ENCODE results near the gene SASH1. TPM values are rescaled to one million over a fixed set of nuclear protein-coding genes. Genes with fewer than 3 reads are reported as not detected.
"Not testable (repeated sequence)": the region's sequence is repeated elsewhere in the genome, so short reads cannot be mapped to it uniquely, and the experiment has no call there.

Gene SASH1
- total RNA-seq, 1 donor from 2014 or later: 118 TPM

DNA sequence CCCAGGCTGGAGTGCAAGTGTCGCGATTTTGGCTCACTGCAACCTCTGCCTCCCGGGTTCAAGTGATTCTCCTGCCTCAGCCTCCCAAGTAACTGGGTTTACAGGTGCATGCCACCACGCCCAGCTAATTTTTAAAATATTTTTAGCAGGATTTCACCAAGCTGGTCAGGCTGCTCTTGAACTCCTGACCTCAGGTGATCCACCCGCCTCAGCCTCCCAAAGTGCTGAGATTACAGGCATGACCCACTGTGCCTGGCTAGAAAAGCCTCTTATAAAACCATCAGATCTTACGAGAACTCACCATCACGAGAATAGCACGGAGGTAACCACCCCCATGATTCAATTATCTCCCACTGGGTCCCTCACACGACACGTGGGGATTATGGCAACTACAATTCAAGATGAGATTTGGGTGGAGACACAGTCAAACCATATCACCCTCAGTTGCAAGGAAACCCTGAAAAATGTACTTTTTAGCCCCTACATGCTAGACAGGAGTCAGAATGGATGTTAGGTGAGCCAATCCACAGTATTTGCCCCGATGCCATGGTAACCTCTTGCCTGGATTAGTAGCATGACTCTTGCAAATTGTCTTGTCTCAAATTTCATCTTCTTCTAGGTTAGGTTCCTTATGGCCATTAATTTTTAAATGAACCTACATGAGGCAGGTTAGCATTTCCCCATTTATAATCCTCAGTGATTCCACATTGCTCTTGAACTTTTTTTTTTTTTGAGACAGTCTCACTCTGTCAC is 17.1 kb upstream of the SASH1 start:
- intact Hi-C loops (cut with DNase I): no loop called here
- DNase-seq (ENCODE audit: low spot score) (no peak), ATAC-seq (no peak)

DNA sequence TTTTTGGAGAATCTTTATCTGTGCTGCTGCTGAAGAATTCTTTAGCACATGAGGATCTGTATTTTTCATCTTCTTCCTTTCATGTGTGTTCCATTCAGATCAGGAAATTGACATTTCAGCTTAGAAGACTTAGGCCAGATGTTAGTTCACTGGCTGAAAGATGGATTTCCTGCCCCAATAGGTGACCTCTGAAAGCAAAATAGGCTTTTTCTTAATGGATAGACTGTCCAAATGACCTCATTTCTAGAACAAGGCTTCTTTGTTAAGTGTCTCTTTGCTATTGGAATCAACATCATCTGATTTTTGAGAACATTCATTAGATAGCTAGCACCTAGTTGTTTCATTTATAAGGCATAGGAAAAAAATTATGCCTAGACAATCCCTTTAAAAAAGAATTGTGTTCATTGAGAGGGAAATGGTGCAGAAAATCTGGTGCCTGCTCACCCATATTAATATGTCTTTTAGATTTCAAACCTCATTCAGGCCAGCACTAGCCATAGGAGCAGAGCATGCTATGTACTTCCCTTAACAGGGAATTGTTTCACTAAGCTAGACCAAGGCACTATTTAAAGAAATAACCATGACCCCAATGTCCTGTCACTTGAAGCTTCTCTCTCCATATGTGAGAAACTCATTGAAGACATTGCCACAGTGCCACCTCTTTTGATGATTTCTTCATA is 13.6 kb upstream of the SASH1 start:
- DNase-seq (ENCODE audit: low spot score): no peak
- intact Hi-C loops (cut with DNase I): no loop called here
- peak; percentile 84 for ATAC-seq

DNA sequence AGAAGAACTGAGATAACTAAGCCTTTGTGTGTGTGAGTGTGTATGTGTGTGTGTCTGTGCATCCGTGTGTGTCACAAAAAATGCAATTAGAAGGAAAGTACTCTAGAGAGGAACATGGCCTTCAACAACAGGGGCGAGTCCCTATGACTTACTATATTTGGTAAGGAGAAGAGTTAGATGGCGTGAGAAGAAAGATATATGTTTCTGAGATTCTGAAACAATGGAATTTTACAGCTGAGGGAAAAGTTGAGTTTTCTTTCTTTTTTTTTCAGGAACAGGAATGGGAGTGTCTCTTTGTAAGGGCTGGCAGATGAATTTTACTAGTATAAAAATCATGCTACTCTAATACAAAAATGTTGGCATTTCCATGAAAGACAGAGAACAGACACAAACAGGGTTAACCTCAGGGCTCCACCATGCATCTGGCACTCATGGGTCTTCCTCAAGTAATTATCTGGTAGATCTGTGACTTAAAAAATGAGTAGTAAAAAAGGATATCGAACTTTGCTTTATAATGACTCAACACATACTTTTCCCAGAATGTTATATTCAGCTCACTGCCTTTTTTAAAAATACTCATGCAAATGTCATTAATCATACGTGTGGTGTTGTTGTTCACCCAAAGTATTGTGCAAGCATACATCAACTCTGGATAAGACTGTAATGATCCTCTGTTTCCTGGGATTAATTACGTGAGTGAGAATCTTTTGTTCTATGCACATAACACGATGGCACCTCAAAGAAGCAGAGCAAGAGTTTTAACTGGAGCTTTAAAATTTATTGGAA is 12.8 kb upstream of the SASH1 start:
- peak; percentile 53 for ATAC-seq

DNA sequence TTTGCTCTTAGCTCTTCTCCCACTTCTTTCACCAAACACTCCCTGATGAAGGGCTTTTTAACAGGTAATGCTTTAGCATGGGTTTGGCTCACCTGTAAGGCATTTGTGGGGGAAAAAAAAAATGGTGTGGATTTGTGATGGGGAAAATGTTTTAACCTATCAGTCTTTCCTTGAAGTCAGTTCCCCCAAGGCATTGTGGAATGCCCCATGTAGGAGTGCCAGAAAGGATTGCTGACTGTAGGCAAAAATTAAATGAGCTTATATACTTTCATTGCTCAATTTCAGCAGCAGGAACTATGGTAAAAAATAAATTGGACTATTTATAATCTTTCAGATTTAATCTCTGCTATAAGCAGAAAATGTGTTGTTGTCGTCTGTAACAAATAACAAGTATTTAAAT is 10.6 kb upstream of the SASH1 start:
- ATAC-seq (no peak), DNase-seq (ENCODE audit: low spot score) (no peak)
- intact Hi-C loops (cut with DNase I): no loop called here

More for the DNA sequence above, 12.8 kb upstream of the SASH1 start:
- DNase-seq (ENCODE audit: low spot score): no peak
- intact Hi-C loops (cut with DNase I): no loop called here

DNA sequence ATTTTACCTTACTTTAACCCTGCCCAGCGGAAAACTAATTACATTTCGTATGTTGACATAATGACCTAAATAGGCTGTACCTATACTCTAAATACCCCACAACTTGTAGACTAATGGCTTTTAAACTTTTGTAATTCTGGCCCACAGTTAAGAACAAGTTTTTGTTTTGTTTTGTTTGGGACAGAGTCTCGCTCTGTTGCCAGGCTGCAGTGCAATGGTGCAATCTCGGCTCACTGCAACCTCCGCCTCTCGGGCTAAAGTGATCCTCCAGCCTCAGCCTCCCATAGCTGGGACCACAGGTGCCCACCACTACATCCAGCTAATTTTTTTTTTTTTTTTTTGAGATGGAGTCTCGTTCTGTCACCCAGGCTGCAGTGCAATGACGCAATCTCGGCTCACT is 5.7 kb upstream of the SASH1 start:
- intact Hi-C loops (cut with DNase I): no loop called here
- ATAC-seq (no peak), DNase-seq (ENCODE audit: low spot score) (no peak)

DNA sequence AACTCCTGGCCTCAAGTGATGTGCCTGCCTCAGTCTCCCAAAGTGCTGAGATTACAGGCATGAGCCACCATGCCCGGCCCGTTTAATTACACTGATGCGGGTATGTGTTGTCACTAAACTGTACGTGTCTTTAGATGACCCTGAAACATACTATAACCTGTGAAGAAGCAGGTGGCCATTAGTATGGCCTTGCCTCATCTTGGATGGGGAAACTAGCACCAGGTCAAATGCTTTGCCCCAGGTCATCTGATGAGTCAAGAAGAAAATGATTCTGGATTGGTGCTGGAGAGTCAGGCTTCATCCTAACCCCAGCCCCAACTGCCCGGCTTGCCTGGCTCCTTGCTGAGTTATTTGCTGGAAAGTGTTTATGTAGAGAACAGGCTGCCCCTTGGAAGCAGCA is 2.9 kb upstream of the SASH1 start:
- DNase-seq (ENCODE audit: low spot score): no peak
- no peak for ATAC-seq
- intact Hi-C loops (cut with DNase I): no loop called here

DNA sequence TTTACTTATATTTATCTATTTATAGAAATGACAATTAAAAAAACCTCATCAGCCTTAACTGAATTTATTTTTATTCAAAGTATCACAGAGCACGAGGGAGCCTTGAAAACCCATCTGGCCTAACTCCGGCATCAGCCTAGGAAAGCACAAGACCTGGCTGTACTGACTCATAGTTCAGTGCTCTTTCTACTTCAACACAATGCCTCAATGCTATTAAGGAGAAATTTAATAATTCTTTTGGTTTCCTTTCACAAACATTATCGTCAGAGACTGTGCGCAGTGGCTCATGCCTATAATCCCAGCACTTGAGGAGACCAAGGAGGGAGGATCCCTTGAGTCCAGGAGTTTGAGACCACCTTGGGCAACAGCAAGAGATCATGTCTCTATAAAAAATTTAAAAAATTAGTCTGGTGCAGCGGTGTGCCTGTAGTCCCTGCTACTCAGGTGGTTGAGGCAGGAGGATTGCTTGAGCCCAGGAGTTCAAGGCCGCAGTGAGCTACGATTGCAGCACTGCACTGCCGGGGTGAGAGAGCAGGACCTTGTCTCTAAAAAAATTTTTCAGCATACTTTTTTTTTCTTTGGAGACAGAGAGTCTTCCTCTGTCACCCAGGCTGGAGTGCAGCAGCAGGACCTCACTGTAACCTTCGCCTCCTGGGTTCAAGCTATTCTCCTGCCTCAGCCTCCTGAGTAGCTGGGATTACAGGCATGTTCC is 1.9 kb upstream of the SASH1 start:
- DNase-seq (ENCODE audit: low spot score) (no peak), ATAC-seq (no peak)
- intact Hi-C loops (cut with DNase I): no loop called here

DNA sequence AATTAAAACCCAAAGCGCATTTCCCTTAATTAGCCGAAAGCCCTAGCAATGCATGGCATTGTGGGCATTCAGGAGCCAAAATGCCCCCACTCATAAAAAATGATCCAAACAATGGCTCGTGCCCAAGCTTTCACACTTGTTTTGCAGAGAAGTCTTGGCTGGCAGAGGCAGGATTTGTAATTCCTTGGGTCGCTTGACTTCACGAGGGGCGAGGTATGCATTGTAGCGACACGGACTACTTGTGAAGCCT is 613 bp upstream of the SASH1 start:
- ATAC-seq: peak; percentile 31
- intact Hi-C loops (cut with DNase I): no loop called here

DNA sequence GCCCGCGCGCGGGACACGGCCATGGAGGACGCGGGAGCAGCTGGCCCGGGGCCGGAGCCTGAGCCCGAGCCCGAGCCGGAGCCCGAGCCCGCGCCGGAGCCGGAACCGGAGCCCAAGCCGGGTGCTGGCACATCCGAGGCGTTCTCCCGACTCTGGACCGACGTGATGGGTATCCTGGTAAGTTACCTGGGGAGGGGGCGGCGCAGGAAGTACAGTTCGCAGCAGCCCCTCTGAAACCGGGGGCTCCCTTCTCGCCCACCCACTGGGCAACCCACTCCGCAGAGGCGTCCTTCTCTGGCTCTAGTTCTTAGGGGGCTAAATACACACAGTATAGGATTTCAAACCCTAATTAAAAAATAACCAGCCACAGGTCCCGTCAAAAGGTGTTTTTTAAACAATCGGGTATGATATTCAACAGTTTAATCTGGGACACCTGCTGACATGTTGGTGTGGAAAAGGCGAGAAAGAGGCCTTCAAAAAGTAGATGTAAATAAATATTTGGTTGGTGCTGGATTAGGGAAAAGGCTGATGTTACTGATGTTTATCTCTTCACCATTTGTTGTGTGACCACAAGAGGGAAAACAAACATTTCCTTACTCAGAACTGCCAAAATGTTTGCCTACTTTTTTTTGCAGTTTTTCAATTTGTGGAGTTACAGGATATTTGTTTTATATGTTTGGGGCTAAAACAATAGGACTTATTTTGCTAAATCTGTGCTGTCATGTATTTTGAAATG is 577 bp downstream of the SASH1 start:
- ATAC-seq: peak; percentile 4
- DNase-seq (ENCODE audit: low spot score): peak; percentile 63

More for the DNA sequence above, 613 bp upstream of the SASH1 start:
- no peak for DNase-seq (ENCODE audit: low spot score)

DNA sequence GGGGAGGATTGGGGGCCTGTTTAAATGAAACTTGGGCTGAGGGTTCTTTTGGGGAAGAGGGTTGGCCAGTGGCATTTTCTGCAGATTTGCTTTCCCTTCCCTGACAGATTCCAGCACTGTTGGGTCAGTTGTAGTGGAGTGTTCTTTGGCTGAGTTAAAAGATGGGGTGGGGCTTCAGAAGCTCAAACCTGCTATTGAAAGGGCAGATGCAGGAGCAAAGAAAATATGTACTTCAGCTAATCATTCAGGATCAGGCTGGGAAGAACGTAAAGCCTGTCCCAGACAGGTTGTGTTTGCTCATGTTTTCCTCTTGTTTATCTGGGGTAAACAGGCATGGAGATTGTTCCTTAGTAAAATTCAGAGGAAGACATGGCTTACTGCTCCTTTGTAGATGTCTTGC is 2.5 kb downstream of the SASH1 start:
- intact Hi-C loops (cut with DNase I): no loop called here
- DNase-seq (ENCODE audit: low spot score): no peak
- ATAC-seq: peak; percentile 21

More for the DNA sequence above, 577 bp downstream of the SASH1 start:
- intact Hi-C loops (cut with DNase I): no loop called here

DNA sequence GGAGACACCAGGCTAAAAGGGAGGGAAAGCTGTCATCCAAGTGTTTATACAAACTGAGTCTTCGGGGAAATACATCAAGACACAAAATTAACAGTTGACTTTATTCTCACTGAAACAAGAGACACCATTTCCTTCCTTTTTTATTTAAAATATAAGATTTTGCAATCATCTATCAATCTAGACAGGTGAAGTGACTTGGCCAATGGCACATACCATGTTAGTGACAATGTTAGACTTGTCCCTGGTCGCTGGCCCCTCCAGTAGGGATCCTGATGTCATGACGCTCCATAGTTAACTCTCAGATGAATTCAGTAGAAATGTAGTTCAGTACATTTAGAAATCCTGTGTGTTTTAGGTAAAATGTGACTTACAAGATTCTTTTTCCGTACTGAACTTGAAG is 2.9 kb downstream of the SASH1 start:
- intact Hi-C loops (cut with DNase I): no loop called here
- ATAC-seq (no peak), DNase-seq (ENCODE audit: low spot score) (no peak)

DNA sequence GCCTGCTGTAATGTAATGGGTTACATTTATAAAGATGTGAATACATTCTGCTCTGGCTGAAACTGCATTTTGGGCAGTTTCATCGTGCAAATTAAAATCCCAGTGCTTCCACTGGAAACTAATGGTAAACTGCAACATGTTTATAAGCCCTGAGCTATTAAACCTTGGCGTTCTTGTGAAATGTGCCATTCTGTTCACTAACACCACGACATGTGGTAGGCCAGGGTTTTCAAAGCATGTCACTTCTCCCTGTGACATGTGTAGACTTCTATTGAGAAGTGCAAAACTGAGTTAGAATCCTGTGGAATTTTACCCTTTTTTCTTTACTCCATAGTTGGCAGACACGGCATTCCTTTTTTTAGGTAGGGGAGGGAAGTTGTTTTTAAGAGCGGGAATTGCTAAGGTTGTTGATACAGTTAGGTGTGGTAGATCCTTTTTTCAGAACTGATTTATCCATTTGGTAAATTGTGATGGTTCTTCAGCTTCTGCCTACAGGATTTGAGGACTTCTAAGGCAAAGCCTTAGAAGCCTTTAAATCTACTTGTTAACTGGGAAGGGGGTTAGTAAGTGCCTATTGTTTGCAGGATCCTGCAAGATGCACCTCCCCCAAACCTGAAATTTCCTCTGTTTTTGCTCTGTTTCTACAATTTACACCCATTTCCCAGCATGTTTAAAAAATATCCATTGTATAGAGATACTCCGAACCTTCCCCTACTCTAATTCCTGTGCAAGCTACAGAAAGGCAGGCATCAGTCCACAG is 4.2 kb downstream of the SASH1 start:
- intact Hi-C loops (cut with DNase I): no loop called here
- no peak for ATAC-seq
- DNase-seq (ENCODE audit: low spot score): no peak

DNA sequence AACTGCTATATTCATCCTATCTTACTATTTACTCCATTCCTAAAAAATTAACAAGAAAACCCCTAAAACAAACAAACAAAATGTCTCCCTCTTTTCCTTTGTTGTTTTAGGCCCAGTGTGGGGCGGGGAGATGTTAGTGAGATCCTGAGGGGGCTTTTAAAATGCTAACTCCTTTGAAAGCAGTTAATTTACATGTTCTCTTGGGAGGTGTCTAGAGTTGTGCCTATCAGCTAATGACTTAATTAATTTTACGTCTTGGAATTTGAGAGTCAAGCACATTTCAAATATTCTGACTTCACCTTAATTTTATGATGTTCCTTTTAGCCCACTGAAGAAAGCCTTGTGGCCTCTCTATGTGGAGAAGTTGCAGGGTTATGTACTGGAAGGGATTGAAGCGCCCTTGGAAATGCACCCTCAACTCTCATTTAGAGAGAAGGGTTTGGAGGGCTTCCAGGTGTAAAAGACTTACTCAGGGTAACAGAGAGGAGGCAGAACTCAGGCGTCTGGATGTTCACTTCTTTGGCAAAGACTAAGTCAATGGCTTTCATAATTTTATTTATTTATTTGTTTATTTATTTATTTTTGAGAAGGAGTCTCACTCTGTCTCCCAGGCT is 4.9 kb downstream of the SASH1 start:
- DNase-seq (ENCODE audit: low spot score): no peak
- intact Hi-C loops (cut with DNase I): no loop called here
- ATAC-seq: no peak

DNA sequence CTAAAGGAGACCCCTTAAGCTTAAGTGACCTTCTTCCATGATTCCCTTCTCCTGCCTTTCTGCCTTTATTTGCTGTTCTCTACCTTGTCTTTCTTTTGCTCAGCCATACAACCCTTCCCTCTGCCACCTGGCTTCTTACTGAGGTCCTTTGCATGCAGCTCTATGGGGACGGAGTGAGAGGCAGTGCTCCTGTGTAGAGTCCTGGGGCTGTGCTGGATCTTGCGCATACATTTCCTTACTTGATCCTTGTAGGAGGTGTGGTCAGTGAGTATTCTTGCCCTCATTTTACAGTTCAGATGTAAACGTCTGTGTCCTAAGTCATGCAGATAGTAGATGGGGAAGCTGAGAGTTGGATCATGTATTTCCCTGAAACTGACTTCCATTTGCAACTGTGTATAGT is 5.7 kb downstream of the SASH1 start:
- DNase-seq (ENCODE audit: low spot score): no peak
- intact Hi-C loops (cut with DNase I): no loop called here
- ATAC-seq: no peak

DNA sequence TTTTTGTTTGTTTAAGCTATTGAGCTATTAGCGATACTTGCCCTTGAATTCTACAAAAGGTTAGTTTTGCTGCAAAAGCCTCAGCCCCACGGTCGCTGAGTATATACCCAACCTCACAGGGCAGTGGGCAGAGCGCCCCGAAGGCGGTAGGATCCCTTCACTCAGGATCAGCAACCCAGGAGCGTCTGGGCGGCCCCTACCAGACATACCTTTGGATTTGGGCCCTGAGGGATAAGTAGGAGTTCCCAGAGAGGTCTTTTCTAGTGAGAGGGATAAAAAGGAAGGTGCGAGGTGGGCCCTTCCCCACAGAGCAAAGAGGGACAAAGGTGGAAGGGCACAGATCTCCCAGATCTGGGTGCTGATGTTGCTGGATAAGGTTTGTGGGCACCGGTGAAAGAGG is 6.1 kb downstream of the SASH1 start:
- intact Hi-C loops (cut with DNase I): no loop called here
- DNase-seq (ENCODE audit: low spot score) (no peak), ATAC-seq (no peak)

DNA sequence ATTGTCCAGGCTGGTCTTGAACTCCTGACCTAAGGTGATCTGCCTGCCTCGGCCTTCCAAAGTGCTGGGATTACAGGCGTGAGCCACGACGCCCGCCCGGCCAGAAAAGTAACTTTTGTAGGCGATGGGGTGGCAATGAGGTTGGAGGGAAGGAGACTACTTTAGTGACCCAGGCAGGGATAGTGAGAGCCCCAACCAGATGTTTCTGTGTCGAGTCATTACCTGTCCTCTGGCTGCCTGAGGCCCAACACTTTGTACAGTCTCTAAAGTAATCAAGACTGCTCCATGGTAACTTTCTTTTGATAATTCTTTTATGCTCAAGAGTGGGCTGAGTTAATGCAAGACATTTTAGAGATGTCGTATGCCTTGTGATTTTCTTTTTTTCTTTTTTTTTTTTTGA is 6.8 kb downstream of the SASH1 start:
- intact Hi-C loops (cut with DNase I): no loop called here
- ATAC-seq: no peak
- DNase-seq (ENCODE audit: low spot score): no peak

DNA sequence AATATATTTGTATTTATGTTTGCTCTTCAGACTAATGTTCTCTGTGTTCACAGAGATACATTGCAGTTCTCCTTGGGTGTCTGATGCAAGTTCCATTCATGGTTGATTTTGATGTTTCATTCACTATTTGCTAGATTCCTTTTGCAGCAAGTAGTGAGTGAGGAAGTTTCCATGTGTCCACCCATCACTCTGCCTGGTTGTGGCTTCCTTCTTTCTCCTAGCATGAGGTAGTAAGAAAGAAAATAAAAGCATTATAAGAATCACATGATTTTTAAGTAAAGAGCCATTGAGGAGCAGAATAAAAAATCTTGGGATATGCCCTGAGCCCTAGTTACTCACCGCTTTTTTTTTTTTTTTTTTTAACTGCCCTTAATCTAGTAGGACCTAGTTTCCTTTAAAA is 8.7 kb downstream of the SASH1 start:
- ATAC-seq (no peak), DNase-seq (ENCODE audit: low spot score) (no peak)
- intact Hi-C loops (cut with DNase I): no loop called here

DNA sequence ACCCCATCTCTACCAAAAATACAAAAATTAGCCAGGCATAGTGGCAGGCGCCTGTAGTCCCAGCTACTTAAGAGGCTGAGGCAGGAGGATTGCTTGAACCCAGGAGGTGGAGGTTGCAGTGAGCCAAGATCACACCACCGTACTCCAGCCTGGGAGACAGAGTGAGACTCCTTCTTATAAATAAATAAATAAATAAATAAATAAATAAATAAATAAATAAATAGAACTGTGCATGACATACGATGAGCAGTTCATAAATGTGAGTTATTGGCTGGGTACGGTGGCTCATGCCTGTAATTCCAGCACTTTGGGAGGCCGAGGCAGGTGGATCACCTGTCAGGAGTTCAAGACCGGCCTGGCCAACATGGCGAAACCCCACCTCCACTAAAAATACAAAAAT is 9.8 kb downstream of the SASH1 start:
- DNase-seq (ENCODE audit: low spot score); ATAC-seq; intact Hi-C loops (cut with DNase I): not testable (repeated sequence)

Data from sciatic nerve (tissue), 2 donors.